ENCODE results near the gene VPS33B. TPM values are rescaled to one million over a fixed set of nuclear protein-coding genes. Genes with fewer than 3 reads are reported as not detected.
A peak's percentile ranks its signal among the peaks of the same experiment; 100 is the strongest.

The VPS33B gene
- total and polyA plus RNA-seq, 2 of the 13 experiments (the other 11 are each of a cell fraction or from before 2014, with no cell fraction given), result 15.8 to 16.5 TPM

- peak; percentile 95 for TF ChIP-seq ZNF574 (CRISPR knock-in tag; IDR thresholded peaks at IDR 0.05)
- peak; percentile 28; the same call in 1 of the 2 replicates for TF ChIP-seq SIN3B (IDR thresholded peaks at IDR 0.05; ENCODE audit: low read length)
- peak; percentile 31; the same call in 1 of the 2 replicates for TF ChIP-seq ZNF598 (CRISPR knock-in tag; IDR thresholded peaks at IDR 0.05; ENCODE audit: borderline replicate concordance)
- TF ChIP-seq ZNF768 (CRISPR knock-in tag; IDR thresholded peaks at IDR 0.05), result no peak; the same call in 1 of the 2 replicates
- TF ChIP-seq TCF7 (IDR thresholded peaks at IDR 0.05; ENCODE audit: low read depth), result no peak
- TF ChIP-seq NRL (CRISPR knock-in tag; IDR thresholded peaks at IDR 0.05; ENCODE audit: borderline replicate concordance), result peak; percentile 84
- no peak for TF ChIP-seq ZNF234 (CRISPR knock-in tag; conservative IDR thresholded peaks at IDR 0.05)
- TF ChIP-seq ZNF629 (CRISPR knock-in tag; conservative IDR thresholded peaks at IDR 0.05), result no peak
- TF ChIP-seq KMT2A (CRISPR knock-in tag; IDR thresholded peaks at IDR 0.05), result peak; percentile 91
- TF ChIP-seq ATAD3A (CRISPR knock-in tag; IDR thresholded peaks at IDR 0.05), result no peak
- peak; percentile 71; the same call in 1 of the 2 replicates for TF ChIP-seq MYPOP (CRISPR knock-in tag; IDR thresholded peaks at IDR 0.05)
- 0 out of 2 replicates have a peak, but pooled peaks have one; percentile 56 for TF ChIP-seq FUBP1 (CRISPR knock-in tag; IDR thresholded peaks at IDR 0.05; ENCODE audit: borderline replicate concordance)
- TF ChIP-seq ZNF292 (CRISPR knock-in tag; IDR thresholded peaks at IDR 0.05; ENCODE audit: borderline replicate concordance, low read depth), result 0 out of 2 replicates have a peak, but pooled peaks have one; percentile 38
- no peak for TF ChIP-seq HMGA1 (CRISPR knock-in tag; conservative IDR thresholded peaks at IDR 0.05)
- TF ChIP-seq ZNF792 (CRISPR knock-in tag; IDR thresholded peaks at IDR 0.05), result peak; percentile 57; the same call in 1 of the 2 replicates
- peak; percentile 96 for TF ChIP-seq ZSCAN29 (CRISPR knock-in tag; conservative IDR thresholded peaks at IDR 0.05)
- no peak for TF ChIP-seq ZBTB34 (CRISPR knock-in tag; IDR thresholded peaks at IDR 0.05)
Measured at GRCh38 chr15:91022075-91022831, at the start of gene VPS33B (continued).
